NCI-H1930 (cell line): ENCODE measurements around the gene CYB5R4.
"Not testable (repeated sequence)": the region's sequence is repeated elsewhere in the genome, so short reads cannot be mapped to it uniquely, and the experiment has no call there.

ENCODE experiments used
- DNase-seq, 2 experiments: peaks; one replicate each; lab custom pipeline; 2025; lab: John Stamatoyannopoulos, UW

Gene CYB5R4

GRCh38 chr6:83908813-83909212 is 49.3 kb downstream of the CYB5R4 start:
- no peak for DNase-seq

DNA sequence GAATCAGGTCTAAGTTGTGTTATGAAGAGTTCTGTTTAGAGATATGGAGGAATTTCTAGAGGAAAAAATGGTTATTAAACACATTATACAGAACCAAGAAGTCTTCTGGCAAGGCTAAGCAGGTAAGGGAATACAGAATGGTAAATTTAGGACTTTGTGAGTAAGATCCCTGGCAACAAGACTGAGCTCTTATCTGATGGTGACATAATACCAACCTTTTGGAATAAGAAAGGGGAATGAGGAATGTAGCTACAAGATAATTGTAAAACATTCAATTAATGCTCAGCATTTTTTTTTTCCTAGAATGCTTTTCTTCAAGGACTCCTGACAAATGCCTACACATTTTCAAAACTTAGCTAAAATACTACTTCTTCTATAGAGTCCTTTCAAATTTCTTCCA is 51.8 kb downstream of the CYB5R4 start:
- DNase-seq: no peak

GRCh38 chr6:83914953-83915352 is 55.5 kb downstream of the CYB5R4 start:
- no peak for DNase-seq

- no peak for DNase-seq
These were observed 57.5 kb downstream of the CYB5R4 start for GRCh38 chr6:83917001-83917400.

DNA sequence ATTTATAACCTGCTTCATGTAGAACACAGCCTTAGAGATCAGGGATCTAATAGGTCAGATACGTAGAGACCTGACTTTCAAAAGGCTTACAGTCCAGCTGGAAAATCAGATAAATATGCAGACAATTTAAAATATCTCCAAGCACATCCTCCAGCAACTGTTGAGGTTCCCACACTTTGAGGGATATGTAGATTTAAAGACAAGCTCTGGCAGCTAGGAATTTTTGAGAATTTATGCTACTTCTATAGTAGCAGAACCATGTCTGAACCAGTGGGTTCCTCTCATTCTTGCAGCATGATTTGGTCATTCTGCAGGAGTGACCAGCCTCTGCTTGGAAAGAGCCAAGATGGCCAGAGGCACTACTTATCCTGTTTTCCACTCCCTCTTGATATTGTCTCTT is 60.5 kb downstream of the CYB5R4 start:
- no peak for DNase-seq

DNA sequence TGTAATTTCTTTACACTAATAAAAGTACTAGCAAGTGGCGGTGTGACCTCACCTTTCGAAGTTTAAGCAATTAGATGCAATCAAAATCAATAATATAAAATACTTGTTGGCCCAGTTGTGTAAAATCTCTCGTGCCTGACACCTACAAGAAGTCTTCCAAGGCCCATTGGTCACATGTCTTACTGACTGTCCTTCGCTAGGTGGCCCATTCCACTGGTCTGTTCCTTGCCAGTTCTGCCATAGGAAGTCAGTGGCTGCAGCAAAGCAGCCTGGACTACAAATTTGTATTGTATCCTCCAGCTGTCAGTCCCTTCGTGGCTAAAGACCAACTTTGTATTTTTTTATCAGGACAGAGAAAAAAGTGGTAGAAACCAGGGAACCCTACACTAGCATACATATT is 61.8 kb downstream of the CYB5R4 start:
- no peak for DNase-seq

GRCh38 chr6:83927470-83927869 is 68.0 kb downstream of the CYB5R4 start:
- DNase-seq: no peak

GRCh38 chr6:83928286-83928685 is 68.8 kb downstream of the CYB5R4 start:
- DNase-seq: no peak

GRCh38 chr6:83946201-83946833 is 86.8 kb downstream of the CYB5R4 start:
- DNase-seq: not testable (repeated sequence)

DNA sequence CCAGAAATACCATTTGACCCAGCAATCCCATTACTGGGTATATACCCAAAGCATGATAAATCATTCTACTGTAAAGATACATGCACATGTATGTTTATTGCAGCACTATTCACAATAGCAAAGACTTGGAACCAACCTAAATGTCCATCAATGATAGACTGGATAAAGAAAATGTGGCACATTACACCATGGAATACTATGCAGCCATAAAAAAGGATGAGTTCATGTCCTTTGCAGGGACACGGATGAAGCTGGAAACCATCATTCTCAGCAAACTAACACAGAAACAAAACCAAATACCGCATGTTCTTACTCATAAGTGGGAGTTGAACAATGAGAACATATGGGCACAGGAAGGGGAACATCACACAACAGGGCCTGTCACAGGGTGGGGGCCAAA is 88.5 kb downstream of the CYB5R4 start:
- not testable (repeated sequence) for DNase-seq

DNA sequence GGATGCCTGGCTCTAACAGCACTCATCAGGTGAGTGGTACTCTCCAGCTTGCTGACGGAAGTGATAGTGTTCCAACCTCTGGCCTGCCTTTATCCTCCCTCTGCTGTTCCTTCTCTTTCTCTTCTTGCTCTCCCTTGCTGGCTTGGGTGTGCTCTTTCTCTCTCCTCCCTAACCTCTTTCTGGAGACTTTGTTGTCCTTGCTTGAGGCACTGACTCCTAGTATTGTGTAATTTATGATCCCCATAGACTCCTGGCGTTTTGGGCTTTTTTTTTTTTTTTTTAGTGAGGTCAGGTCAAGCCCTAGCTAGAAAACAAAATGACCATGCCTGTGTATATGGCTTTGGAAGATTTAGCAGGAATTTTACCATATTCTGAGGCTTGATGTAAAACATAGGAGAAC is 89.4 kb downstream of the CYB5R4 start:
- DNase-seq: no peak

DNA sequence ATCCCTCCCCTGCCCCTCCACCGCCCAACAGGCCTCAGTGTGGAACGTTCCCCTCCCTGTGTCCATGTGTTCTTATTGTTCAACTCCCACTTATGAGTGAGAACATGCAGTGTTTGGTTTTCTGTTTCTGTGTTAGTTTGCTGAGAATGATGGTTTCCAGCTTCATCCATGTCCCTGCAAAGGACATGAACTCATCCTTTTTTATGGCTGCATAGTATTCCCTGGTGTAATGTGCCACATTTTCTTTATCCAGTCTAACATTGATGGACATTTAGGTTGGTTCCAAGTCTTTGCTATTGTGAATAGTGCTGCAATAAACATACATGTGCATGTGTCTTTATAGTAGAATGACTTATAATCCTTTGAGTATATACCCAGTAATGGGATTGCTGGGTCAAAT is 91.9 kb downstream of the CYB5R4 start:
- not testable (repeated sequence) for DNase-seq

- DNase-seq: no peak
These were observed 93.3 kb downstream of the CYB5R4 start for GRCh38 chr6:83952830-83953229.

GRCh38 chr6:83954371-83954770 is 94.9 kb downstream of the CYB5R4 start:
- DNase-seq: no peak

- no peak for DNase-seq
These were observed 98.8 kb downstream of the CYB5R4 start for GRCh38 chr6:83958241-83958685.

- no peak for DNase-seq
These were observed 101.2 kb downstream of the CYB5R4 start for GRCh38 chr6:83960664-83961063.

DNA sequence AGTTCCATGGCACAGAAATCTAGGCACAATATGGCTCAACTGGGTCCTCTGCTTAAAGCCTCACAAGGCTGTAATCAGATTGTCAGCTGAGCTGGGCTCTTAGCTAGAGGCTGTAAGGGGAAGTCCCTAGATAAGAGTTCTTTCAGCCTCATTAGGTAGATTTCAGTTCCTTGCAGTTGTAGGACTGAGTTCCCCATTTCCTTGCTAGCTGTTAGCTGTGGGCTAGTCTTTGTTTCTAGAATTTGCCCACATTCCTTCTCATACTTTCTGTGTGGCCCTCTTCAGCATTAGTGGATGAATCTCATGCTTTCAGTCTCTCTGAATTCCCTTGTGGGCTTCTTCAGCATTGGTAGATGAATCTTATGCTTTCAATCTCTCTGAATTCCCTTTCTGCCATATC is 103.1 kb downstream of the CYB5R4 start:
- DNase-seq: no peak

DNA sequence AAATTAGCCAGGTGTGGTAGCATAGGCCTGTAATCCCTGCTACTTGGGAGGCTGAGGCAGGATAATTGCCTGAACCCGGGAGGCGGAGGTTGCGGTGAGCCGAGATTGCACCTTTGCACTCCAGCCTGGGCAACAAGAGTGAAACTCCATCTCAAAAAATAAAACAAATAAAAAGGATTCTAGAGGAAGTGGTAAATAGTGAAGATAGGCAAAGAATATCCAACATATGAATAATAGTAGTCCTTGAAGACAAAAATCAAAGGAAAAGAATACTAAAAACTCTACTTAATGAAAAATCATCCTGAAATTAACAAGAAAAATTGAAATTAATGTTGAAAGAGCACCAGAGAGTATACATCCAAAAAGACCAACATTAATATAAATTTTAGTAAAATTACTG is 107.0 kb downstream of the CYB5R4 start:
- no peak for DNase-seq

GRCh38 chr6:83970582-83970981 is 111.1 kb downstream of the CYB5R4 start:
- no peak for DNase-seq

GRCh38 chr6:83974409-83975050 is 115.0 kb downstream of the CYB5R4 start:
- no peak for DNase-seq

GRCh38 chr6:83976037-83976755 is 116.7 kb downstream of the CYB5R4 start:
- no peak for DNase-seq

DNA sequence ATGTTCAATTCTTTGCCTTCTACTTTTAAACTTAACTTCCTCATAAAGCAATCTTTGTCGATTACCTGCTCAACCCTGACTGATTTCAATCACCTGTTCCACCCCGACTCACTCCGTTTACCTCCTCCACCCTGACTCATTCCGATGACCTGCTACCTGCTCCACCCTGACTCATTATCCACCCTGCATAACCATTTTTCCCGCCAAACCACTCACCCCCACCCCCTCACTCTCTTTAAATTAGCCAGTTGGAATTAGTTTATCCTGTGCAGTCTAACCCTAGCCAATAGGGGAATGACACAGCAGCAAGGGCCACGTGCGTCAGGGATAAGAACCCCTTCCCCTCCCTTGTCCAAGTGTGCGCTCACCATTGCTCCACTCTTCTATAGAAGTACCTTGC is 117.4 kb downstream of the CYB5R4 start:
- no peak for DNase-seq

- DNase-seq: no peak
These were observed 118.8 kb downstream of the CYB5R4 start for GRCh38 chr6:83978324-83978734.
